H7 (cell line): ENCODE results near the gene SLC16A1. TPM values are rescaled to one million over a fixed set of nuclear protein-coding genes. Genes with fewer than 3 reads are reported as not detected.
A peak's percentile ranks its signal among the peaks of the same experiment; 100 is the strongest.

Experiments used
- DNase-seq: peaks from one replicate; pipeline ENCODE4 v3.0.0; 2012
- H3K27me3 ChIP-seq: 2 replicates; pipeline ENCODE4 v1.6.0; 2011; ENCODE audit warnings: mild to moderate bottlenecking, low read length; ENCODE audit not compliant: control insufficient read depth, insufficient read depth
- H3K36me3 ChIP-seq: replicated peaks from 2 replicates; pipeline ENCODE4 v1.5.1; 2011; ENCODE audit warnings: low read length; ENCODE audit not compliant: control insufficient read depth, insufficient read depth
- H3K4me3 ChIP-seq: 2 replicates; pipeline ENCODE4 v1.5.1; 2011; ENCODE audit warnings: low read depth, mild to moderate bottlenecking, control low read depth, low read length, moderate library complexity; ENCODE audit not compliant: insufficient read depth
- total RNA-seq: library from RNA; depleted of rRNA; stranded (reverse); fragments of >200 nt; shearing (Covaris generic); gene quantifications from 2 replicates; pipeline ENCODE4 v1.2.3, GENCODE V29; 2014

Gene SLC16A1
- total RNA-seq, 1 experiment from 2014 or later = 352 TPM

DNA sequence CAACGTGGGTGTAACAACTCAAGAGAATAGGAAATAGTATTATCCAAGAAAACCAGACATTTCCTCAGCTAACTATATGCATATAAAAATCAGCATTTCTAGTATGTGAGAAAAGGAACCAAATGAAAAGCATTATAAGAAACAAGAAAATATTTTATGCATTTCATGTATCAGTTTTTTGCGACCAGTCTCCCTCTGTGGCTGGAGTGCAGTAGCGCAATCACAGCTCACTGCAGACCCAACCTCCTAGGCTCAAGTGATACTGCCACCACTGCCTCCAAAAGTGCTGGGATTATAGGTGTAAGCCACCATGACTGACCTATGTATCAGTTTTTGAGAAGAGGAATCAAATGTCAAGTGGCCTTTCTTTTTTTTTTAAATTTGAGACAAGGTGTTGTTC lies 31.0 kb downstream of the SLC16A1 start:
- peaks cover 33% of the 10 kb centered on the region for H3K36me3 ChIP-seq
- no peak for DNase-seq
- no peak overlapping the region for H3K4me3 ChIP-seq
- H3K27me3 ChIP-seq = no peaks in the 10 kb centered on the region

DNA sequence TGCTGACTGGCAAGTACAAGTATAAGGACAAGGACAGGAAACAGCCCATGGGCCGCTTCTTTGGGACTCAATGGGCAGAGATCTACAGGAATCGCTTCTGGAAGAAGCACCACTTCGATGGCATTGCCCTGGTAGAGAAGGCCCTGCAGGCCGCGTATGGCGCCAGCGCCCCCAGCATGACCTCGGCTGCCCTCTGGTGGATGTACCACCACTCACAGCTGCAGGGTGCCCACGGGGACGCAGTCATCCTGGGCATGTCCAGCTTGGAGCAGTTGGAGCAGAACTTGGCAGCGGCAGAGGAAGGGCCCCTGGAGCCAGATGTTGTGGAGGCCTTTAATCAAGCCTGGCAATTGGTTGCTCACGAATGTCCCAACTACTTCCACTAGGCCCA lies 32.0 kb downstream of the SLC16A1 start:
- DNase-seq = peak; percentile 26
- Histone ChIP-seq H3K36me3 (peaks cover 35% of the 10 kb centered on the region), H3K4me3 (no peak overlapping the region), H3K27me3 (no peaks in the 10 kb centered on the region)

DNA sequence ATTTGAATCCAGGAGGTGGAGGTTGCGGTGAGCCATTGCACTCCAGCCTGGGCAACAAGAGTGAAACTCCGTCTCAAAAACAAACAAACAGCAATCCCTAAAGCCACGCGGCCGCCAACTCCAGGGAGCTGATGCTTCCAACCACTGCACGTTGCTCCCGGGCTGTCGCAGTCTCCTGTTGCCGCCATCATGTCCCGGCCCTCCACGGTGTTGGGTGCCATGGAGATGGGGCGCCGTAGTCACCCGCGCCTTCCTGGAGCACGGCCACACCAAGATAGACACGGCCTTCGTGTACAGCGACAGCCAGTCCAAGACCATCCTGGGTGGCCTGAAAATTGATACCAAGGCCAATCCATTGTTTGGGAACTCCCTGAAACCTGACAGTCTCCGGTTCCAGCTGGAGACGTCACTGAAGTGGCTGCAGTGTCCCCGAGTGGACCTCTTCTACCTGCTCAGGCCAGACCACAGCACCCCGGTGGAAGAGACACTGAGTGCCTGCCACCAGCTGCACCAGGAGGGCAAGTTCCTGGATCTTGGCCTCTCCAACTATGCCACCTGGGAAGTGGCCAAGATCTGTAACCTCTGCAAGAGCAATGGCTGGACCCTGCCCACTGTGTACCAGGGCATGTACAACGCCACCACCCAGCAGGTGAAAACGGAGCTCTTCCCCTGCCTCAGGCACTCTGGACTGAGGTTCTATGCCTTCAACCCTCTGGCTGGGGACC lies 32.6 kb downstream of the SLC16A1 start:
- Histone ChIP-seq H3K4me3 (no peak overlapping the region), H3K27me3 (no peaks in the 10 kb centered on the region), H3K36me3 (peaks cover 36% of the 10 kb centered on the region)
- DNase-seq = no peak

DNA sequence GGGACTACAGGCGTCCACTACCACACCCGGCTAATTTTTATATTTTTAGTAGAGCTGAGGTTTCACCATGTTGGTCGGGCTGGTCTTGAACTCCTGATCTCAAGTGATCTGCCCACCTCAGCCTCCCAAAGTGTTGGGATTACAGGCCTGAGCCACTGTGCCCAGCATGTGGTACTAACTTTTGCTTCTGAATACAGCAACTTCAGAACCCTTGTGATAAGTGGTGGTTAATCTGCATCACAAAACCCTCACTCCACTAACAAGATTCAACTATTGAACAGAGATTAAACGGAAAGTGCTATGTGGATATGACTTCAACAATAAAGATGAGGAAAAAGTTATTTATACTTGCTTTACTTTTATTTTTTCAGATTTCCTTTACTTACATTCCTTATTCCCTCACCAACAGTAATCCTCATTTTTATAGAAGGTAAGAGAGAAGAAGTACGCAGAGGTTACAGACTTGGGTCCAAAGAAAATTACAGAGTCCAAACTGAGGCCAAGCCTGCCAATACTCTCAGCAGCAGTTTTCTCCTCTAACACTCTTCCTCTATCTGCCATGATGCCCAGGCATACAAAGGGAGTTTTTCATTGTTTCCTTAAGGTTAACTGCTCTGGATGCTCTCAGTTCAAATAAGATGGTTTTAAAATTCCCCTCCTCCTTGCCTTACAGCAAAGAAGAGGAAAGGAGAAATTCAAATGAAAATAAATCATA lies 44.3 kb downstream of the SLC16A1 start:
- Histone ChIP-seq H3K27me3 (no peaks in the 10 kb centered on the region), H3K4me3 (no peak overlapping the region), H3K36me3 (peaks cover 9% of the 10 kb centered on the region)
- no peak for DNase-seq

DNA sequence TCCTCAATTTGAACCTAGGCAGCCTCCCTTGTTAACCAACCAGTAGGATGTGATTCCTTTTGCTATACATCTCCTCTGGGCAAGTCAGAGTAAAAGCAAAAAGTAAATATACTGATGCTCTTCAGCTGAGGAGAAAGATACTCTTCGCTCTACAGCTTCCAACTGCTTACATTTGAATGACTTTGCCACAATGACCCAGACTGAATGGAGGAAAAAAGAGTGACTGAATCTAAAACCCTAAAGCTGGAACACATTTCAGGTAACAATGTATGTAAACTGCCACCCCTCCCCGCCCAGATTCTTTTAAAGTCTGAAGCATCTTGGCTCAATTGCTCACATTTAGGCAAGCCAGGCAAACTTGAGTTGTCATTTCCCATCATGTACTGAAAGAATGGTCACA lies 46.1 kb downstream of the SLC16A1 start:
- DNase-seq = no peak
- no peak overlapping the region for H3K4me3 ChIP-seq
- H3K36me3 ChIP-seq = peaks cover 3% of the 10 kb centered on the region
- H3K27me3 ChIP-seq = no peaks in the 10 kb centered on the region

DNA sequence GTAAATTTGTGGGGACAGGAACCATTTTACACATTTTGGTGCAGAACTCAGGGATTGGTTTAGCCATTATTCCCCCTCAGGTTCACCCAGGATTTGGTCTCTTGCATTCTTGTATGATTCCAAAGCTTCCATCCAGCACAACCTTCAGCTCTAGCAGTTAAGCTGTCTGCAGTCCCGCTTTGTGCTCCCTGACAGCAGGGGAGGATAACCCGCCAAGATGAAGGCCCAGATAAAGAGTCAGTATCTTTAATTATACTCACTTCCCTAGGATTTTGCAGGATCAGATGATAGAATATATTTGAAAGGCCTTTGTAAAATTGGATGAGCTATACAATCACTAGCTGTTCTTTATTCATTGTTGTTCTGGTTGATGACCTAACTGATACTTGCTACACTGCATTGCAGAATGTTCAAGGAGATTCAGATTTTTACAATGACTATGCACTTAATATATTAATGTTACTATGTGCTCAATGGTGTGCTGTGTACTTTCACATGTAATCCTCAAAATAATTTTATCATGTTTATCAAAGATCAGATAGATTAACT lies 49.8 kb downstream of the SLC16A1 start:
- Histone ChIP-seq H3K36me3 (0 out of 2 replicates have a peak, but pooled peaks cover 1% of the 10 kb centered on the region), H3K27me3 (no peaks in the 10 kb centered on the region), H3K4me3 (no peak overlapping the region)
- no peak for DNase-seq

DNA sequence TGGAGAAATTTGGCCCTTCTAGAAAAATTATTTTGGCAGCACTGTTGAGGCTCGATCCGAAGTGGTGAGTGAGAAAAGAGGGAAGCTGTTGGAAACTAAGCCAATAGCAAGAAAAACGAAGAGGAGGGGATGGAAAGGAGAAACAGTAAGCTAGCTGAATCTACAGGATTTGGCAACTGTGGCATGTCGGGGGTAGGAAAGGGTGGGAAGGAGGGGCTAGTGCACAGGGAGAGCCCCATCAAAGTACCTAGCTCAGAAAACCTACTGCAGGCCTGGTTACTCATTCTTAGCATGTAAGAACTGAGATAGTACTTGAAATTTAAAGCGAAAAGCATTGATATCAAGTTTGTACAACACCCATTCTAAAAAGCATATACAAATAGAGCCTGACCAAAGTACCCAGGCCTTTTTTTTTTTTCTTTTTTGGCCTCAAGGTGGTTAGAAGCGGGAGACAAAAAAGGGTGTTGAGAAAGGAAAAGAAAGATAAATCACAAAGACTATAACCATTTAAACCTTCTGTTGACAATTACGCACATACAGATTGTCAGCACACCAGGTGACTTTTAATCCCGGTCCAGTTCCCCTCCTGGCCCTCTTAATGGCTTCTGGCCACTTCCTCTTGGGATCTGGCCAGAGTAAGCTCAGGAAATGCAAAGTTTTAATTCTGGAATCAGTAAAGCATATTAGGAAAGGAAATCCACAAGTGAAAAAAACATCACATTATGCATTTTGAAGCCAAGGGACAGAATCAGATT lies 50.4 kb downstream of the SLC16A1 start:
- DNase-seq = peak; percentile 43
- Histone ChIP-seq H3K27me3 (no peaks in the 10 kb centered on the region), H3K4me3 (no peak overlapping the region)

DNA sequence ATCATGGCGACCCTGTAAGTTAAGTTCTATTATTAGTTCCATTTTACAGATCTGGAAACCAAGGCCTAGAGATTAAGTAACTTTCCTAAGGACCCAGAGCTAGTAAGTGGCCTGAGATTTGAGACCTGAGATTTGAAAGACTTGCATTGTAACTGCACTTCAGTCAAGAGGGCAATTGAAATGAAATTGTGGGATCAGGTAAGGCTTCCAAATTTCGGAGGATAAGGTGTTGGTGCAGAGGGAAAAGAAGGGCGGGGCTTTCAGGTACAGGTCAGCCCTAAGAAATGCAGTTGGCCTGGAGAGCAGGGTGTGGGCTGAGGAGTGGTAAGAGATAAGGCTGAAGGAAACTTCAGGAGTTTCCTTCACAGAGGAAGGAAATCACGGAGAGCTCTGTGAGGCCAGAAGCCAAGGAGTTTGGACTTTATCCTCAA lies 51.1 kb downstream of the SLC16A1 start:
- DNase-seq = peak; percentile 53
- no peaks in the 10 kb centered on the region for H3K27me3 ChIP-seq
- 0 out of 2 replicates have a peak, but pooled peaks cover 1% of the 10 kb centered on the region for H3K36me3 ChIP-seq
- no peak overlapping the region for H3K4me3 ChIP-seq

More for the DNA sequence above, 50.4 kb downstream of the SLC16A1 start:
- H3K36me3 ChIP-seq = 0 out of 2 replicates have a peak, but pooled peaks cover 1% of the 10 kb centered on the region

DNA sequence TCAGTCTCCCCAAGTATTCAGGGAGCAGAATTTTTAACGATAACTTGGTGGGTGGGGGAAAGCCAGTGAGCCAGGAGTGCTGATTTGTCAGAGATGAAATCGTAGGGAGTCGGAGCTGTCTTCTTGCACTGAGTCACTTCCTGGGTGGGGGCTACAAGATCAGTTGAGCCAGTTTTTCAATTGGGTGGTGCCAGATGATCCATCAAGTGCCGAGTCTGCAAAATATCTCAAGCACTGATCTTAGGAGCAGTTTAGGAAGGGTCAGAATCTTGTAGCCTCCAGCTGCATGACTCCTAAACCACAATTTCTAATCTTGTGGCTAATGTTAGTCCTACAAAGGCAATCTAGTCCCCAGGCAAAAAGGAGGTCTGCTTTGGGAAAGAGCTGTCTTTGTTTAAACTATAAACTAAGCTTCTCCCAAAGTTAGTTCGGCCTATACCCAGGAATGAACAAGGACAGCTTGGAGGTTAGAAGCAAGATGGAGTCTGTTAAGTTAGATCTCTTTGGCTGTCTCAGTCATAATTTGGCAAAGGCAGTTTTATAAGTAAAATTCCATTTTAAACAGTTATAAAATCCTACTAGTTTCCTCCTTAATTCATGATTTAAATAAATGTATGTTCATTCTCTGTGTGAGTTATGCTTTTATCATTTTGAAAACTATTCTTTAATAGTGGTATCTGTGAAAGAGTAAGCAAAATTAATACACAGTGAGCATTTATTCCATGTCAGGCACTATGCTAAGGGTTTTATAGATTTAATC lies 51.7 kb downstream of the SLC16A1 start:
- no peaks in the 10 kb centered on the region for H3K27me3 ChIP-seq
- 0 out of 2 replicates have a peak, but pooled peaks cover 1% of the 10 kb centered on the region for H3K36me3 ChIP-seq
- no peak overlapping the region for H3K4me3 ChIP-seq
- no peak for DNase-seq

DNA sequence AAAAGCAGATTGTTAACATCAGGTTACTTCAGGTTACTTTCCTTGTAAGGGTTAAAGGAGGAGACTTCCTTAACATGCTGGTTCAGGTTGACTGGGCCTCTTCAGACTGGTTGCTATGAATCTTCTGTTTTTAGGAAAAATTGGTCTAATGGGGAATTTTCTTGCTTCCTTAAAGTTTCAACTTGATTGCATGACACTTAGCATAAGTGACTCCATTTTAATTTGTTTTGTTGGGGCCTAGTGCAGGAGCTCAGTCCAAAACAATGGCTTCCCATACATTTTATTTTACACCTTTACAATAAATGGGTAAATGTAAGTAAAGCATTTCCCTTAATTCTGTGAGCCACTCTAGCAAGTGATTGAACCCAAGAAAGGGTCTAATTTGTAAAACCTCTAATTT lies 53.8 kb downstream of the SLC16A1 start:
- DNase-seq = no peak
- no peaks in the 10 kb centered on the region for H3K36me3 ChIP-seq
- H3K4me3 ChIP-seq = no peak overlapping the region
- H3K27me3 ChIP-seq = no peaks in the 10 kb centered on the region

DNA sequence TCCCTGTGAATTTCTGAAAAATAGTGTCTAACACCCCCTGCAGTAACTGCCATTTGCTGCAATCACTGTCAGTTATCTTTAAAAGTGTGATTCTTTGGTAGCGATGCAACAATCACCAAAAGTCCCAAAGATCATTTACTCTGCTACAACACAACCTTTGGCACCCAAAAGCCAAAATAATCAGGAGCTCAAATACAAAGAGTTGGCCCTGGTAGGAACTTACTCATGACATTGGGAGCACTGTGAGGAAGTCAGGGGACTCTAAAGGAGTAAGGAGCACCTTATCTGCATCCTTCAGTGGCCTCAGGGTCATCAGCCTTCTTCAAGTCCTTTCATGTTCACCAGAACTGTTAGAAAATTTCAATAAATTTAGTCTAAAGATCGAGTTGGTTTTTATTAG lies 54.6 kb downstream of the SLC16A1 start:
- no peaks in the 10 kb centered on the region for H3K27me3 ChIP-seq
- DNase-seq = no peak
- no peaks in the 10 kb centered on the region for H3K36me3 ChIP-seq
- H3K4me3 ChIP-seq = no peak overlapping the region

DNA sequence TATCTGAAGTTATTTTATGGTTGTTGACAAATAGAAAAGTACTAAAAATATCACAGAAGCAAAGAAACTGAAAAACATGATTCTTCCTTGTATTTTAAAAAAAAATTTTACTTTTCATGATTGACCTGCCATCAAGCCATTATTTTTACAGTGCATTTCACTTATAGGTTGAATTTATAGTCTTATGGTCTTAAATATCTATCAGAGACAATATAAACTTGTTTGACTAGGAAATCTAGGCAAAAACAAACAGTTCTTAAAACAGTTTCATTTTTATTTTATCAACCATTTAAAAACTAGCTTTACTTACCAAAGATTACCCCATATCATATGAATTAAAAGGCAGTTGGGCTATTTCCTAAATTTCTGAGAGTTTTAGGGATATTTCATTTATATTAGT lies 59.2 kb downstream of the SLC16A1 start:
- no peak for DNase-seq
- H3K4me3 ChIP-seq = no peak overlapping the region
- H3K27me3 ChIP-seq = no peaks in the 10 kb centered on the region
- no peaks in the 10 kb centered on the region for H3K36me3 ChIP-seq

DNA sequence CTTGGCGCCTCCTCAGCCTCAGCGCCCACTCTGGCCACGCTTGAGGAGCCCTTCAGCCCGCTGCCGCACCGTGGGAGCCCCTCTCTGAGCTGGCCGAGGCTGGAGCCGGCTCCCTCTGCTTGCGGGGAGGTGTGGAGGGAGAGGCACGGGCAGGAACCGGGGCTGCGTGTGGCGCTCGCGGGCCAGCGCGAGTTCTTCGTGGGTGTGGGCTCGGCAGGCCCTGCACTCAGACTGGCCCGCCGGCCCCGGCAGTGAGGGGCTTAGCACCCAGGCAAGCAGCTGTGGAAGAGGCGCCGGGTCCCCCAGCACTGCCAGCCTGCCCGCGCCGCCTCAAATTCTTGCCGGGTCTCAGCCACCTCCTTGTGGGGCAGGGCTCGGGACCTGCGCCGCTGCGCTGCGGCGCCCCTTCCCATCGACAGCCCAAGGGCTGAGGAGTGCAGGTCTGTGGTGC lies 61.4 kb downstream of the SLC16A1 start:
- Histone ChIP-seq H3K36me3 (no peaks in the 10 kb centered on the region), H3K4me3 (no peak overlapping the region), H3K27me3 (no peaks in the 10 kb centered on the region)
- no peak for DNase-seq

DNA sequence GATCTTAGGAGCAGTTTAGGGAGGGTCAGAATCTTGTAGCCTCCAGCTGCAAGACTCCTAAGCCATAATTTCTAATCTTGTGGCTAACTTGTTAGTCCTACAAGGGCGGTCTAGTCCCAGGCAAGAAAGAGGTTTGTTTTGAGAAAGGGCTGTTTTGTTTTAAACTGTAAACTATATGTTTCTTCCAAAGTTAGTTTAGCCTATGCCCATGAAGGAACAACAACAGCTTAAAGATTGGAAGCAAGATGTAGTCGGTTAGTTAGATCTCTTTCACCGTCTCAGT lies 62.0 kb downstream of the SLC16A1 start:
- no peak overlapping the region for H3K4me3 ChIP-seq
- DNase-seq = no peak
- no peaks in the 10 kb centered on the region for H3K36me3 ChIP-seq
- H3K27me3 ChIP-seq = no peaks in the 10 kb centered on the region
